CD4-positive, alpha-beta T cell treated with Interleukin-1 beta for 1 hour (primary cell): Measurements from ENCODE around the gene TEF.

Experiments
- DNase-seq, 2 donors: peaks; one replicate each; pipeline ENCODE4 v3.0.0-alpha.2; 2020 to 2022

TEF gene, protein sequence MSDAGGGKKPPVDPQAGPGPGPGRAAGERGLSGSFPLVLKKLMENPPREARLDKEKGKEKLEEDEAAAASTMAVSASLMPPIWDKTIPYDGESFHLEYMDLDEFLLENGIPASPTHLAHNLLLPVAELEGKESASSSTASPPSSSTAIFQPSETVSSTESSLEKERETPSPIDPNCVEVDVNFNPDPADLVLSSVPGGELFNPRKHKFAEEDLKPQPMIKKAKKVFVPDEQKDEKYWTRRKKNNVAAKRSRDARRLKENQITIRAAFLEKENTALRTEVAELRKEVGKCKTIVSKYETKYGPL

DNA sequence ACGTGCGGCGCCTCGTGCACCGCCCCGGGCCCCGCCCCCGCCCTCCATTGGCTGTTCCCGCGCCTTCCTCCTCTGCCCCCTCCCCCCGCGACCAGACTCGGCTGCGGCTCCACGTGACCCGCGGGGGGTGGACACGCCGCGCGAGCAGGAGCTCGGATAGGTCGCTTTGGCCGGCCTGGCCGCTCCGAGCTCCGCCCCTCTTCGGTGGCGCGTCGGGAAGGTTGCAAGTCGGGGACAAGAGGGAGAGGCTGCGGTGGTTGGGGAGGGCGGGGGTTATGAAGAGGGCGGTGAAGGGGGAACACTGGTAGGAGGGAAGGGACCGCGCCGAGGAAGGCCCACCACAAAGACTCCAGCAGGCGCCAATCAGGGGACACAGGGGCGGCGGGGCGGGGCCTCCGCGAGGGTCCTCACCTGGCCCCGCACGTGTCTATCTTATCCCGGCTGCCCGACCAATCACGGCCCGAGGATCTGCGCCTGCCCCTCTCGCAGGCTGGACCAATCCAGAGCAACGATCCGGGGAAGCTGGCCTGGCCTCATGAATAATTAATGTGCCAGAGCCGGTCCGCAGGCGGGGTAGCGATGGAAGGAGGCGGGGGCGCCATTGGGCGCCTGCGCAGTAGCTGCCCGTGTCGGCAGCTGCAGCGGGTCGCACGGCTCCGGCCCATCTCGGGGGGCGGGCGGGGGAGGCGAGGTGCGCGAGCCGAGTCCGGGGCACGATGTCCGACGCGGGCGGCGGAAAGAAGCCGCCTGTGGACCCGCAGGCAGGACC, at the start of gene TEF:
TEF (plus strand) TSS at position 614 of the 769 bp plus-strand sequence; CDS start at position 717, 103 bp downstream.
- DNase-seq = peak; percentile 99

DNA sequence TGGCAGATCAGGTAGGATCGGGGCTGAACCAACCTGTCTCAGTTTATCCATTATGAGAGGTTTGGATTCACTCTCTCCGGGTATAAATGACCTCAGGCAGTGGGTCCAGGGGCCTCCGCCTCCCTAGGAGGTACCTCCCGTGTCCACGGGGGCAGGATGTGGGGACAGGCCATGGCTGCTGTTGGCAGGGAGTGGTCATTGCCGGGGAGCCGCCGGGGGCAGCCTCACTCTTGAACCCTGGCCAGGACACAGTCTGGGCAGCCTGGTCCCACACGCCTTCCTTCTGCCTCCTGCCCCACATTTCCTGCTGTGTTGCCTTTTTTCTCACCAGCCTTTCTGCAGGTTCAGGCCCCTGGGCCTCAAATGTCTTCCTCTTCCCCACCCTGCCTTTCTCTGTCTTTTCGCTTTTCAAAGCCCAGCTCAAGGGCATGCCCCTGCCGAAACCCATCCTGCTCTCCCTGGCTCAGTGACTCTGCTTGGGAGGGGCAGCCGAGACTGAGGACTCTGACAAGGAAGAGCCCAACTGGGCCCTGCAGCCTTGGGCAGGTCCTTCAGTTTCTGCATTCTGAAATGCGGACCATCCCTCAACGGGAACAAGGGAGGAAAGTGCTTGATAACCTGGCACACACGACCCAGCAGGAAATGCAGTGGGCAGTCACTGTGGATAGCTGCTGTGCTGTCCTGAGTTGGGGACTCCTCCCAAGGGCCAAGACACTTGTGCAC, 49.4 kb upstream of the TEF start:
- no peak for DNase-seq

DNA sequence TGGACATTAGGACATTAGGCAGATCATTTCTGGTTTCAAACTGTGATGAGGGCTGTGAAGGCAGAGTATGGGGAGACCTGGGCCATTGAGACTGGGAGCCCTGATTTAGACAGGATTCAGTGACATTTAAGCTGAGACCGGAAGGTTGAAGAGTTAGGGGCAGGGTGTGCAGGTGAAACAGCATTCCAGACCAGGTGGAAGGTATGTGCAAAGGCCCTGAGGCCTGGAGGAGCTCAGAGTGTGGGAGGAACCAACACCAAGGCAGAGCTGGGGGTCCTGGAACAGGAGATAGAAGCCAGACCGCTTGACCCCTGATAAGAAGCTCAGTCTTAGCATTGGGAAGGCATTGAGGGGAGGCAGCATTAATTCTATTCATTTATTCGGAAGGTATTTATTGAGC, 47.9 kb upstream of the TEF start:
- no peak for DNase-seq

DNA sequence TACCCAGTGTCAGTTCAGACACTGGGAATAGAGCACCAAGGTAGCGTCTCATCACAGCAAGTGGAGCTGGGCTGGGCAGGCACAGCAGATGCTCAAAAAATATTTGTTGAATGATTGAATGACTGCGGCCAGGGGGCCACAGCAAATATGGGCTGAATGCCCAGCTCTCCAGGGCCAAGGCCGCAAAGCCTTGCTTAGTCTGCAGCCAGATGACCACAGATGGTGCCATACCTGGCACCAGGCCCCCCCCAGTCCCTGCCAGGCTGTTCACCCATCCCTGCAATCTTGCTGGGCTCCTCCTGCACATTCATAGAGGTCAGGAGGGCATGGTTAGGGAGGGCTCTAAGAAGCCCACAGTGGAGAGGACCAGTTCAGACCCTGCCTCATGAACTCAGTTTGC, 47.5 kb upstream of the TEF start:
- DNase-seq = no peak

DNA sequence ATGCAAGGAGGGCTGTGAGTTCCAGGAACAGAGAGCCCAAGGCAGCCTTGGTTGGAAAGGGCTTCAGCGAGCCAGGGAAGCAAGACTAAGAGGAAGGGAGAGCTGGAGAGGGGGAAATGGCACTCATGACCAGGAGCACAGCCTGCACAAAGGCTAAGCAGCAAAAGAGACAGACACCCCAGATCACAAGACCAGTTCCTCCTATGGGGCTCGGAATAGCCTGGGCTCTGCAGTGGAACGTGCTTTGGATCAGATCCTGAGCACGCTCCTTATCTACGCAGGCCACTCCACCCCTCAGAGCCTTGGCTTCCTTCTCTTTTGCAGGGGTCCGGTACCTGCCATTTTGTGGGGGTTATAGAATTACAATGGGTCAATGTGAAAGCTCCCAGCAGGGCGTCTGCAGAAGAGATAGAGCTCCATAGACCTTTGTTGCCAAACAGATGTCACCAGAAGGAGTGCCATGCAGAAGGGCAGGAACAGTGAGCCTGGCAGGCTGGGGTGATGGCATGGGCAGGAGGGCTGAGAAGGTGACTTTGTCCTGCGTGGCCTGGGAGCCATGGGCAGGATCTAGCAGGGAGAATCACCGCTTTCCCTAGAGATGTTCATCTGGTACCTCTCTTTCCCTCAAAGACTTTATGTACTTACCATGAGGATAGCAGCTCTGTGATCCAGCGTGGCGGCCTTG, 46.6 kb upstream of the TEF start:
- no peak for DNase-seq

DNA sequence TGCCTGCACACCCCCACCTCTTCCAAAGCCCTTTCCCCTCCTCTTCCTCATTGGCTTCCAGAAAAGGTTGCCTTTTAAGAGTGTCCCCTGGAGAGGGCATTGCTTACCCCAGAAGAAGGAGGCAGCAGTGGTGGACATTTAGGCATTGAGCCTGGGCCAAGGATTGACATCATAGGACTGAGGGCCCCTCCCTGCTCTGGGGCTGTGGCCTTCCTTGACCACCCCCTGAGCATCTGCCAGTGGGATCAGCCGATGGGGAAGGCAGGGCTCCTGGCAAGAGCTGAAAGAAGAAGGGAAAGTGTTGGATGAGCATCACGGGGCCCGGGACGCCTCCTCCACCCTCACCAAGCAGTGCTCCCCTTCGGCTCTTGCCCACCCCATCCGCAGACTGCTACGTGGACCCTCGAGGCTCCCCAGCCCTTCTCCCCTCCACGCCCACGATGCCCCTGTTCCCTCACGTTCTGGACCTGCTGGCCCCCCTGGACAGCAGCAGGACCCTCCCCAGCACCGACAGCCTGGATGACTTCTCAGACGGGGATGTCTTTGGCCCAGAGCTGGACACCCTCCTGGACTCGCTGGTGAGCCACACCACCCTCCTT, 43.0 kb upstream of the TEF start:
- DNase-seq = no peak

DNA sequence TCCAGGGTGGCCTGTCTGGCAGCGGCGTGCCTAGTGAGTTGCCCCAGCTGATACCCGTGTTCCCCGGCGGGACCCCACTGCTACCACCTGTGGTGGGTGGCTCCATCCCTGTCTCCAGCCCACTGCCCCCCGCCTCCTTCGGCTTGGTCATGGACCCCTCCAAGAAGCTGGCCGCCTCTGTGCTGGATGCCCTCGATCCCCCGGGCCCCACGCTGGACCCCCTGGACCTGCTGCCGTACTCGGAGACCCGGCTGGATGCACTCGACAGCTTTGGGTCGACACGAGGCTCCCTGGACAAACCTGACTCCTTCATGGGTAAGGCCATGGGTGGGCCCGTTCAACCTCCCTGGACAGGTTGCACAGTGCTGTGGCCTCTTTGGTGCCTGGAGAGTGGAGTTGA, 41.9 kb upstream of the TEF start:
- DNase-seq = no peak

DNA sequence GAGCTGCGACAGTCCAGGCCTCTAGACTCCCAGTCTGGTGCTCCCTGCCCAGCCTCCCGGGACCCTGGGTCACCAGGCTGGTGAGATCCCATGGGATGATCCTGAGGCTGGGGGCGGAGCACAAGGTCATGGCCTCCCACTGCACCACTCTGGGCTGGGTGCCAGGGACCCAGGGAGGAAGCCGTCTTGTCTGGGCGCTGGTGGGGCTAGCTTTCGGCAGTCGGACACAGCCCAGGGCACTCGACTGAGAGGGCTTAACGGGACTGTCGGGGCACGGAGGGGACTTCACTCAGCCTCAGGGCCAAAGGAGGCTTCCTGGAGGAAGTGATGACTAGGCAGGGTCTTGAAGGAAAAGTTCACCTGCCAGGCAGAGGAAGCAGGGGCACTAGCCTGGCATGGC, 41.4 kb upstream of the TEF start:
- no peak for DNase-seq

DNA sequence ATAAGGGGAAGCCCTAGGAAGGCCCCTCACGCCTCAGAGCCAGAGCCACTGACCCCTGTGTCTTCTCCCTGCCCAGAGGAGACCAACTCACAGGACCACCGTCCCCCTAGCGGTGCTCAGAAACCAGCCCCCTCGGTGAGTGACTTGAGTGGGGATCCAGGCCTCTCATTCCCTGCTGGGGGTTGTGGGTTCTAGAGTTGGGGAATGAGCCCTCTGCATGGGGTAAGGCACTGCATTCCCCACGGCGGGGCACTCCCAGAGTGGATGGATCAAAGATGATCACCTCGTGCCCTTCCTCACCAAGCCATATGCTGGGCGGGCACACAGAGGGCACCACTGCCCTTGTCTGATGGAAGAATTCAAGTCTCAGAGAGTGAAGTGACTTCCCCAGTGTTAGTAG, 40.7 kb upstream of the TEF start:
- no peak for DNase-seq

DNA sequence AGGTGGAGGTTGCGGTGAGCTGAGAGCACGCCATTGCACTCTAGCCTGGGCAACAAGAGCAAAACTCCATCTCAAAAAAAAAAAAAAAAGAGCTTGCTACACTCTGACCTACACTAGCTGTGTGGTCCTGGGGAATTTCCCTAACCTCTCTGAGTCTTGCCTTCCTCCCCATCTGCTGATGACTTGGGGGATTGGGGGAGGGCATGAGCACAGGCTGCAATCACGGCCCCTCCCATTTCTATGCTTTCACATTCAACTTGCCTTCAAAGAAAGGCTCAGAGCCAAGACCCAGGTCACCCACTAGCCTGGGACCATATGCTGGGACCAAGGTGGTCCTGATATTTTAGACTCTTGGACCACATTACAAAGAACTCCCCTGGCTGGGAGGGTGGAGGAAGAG, 39.8 kb upstream of the TEF start:
- no peak for DNase-seq

DNA sequence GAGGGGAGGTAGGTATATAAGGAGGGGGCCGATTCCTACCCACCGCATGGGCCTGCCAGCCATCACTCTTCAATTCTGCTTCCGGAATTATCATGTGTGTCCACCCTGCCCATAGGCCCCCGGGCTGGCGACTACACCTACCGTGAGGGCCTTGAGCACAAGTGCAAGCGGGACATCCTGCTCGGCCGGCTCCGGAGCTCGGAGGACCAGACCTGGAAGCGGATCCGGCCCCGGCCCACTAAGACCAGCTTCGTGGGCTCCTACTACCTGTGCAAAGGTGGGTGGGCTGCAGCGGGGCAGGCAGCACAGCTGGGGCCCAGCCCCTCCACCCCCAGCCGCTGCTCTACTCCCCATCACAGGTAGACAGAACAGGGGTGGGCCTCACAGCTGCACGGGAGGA, 38.4 kb upstream of the TEF start:
- DNase-seq = no peak

DNA sequence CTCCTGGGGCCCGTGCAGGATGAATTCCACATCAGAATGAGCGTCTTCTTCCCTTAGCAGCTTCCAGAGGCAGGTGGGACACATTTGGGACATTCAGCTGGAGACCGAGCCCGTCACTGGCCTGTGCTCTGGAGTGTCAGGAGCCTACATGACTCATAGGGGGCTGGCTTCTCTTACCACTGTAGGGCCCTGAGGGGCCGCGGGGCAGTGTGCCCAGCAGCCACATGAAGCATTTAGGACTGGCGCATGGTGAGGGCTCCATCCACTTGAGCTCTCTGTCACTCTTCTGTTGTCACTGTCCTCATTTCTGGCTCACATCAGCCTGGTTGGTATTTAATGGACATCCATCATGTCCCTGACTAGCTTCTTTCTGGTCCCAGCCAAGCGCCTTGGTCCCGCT, 38.0 kb upstream of the TEF start:
- no peak for DNase-seq

DNA sequence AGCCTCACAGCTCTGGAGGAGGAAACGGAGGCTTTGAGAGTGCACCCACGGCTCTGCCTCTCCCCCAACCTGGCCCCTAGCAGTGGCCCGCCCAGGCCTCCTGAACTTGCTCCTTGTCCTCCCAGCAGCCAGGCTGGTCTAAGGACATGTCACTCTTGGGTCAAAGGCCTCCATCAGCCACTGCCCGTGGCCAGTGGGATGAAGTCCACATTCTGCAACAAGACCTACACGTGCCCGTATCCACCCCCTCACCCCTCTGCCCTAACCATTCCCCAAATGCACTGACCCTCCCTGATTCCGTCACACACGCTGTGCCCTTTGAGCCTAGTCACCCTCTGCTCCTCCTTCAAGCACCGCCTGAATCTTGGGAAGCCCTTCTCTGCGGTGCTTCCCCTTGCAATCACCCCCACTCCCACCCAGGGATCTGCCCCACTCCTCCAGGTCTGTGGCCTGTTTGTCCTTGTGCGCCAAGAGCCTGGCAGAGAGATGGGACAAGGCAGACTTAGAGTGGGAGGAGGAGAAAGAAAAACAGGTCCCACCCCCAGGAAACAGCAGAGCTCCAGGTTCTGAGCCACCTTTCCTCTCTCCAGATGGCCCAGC, 37.5 kb upstream of the TEF start:
- no peak for DNase-seq

DNA sequence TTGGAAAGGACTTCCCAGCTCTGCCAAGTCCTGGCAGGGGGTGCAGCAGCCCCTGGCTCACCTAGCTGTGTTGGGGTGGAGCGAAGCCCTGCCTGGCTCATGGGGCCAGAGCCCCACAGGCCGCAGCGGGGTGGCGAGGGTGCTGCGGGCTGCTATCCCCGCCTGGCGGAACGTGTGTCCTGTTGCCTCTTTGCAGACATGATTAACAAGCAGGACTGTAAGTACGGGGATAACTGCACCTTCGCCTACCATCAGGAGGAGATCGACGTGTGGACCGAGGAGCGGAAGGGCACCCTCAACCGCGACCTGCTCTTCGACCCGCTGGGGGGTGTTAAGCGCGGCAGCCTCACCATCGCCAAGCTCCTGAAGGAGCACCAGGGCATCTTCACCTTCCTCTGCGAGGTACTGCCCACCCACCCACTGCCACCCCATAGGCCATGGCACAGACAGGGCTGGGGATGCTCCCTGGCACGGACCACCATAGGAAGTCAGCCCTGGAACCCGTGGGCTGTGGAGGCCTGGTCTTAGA, 35.9 kb upstream of the TEF start:
- DNase-seq = no peak

DNA sequence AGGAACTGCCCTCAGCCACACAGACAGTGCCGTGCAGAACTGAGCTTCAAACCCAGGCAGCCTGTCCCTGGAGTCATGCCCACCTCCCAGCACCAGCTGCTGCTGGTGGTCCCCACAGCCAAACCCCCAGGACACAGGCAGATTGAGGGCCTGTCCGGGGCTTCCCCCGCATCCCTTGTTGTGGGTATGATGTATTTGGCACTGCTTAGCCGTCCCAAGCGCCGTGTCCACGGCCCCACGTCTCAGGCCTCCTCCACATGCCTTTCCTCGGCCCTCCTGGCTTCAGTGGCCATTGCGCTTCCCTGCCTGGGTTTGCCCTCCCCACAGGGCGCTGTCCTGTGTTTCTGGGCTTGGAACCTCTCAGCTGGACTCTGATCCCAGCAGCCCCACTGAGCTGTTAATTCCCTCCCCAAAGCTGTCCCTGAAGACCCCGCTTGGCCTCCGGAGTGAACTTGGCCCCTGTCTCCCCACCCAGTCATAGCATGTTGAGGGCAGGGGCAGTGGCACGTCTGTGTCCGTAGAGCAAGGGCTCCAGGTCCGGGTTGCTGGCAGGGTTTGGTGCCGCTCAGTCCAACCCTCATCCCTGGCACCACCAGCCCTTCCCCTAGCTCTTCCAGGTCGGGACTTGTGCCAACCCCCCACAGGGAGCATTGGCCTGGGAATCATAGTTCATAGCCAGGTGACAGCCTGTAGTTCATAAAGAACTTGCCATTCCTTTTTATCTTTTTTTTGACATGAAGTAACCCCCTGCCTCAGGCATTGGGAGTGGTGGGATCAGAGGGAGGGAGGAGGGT, 34.5 kb upstream of the TEF start:
- DNase-seq = no peak

DNA sequence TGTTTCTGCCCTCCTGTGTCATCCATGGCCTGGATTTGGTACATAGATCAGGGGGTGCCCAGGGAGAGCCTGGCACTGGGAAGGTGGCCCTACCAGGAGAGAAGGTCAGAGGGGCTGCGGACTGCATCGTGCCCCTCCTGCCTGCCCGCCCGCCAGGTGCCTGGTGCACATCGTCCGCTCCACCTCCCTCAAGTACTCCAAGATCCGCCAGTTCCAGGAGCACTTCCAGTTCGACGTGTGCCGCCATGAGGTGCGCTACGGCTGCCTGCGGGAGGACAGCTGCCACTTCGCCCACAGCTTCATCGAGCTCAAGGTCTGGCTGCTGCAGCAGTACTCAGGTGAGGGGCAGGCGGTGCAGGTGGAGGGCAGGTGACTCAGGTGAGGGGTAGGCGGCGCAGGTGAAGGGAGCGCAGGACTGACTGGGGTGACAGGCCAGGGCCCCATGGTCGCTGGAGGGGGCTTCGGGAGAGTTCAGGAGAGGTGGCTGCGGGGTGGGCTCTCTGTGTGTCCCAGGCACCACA, 32.7 kb upstream of the TEF start:
- DNase-seq = no peak

DNA sequence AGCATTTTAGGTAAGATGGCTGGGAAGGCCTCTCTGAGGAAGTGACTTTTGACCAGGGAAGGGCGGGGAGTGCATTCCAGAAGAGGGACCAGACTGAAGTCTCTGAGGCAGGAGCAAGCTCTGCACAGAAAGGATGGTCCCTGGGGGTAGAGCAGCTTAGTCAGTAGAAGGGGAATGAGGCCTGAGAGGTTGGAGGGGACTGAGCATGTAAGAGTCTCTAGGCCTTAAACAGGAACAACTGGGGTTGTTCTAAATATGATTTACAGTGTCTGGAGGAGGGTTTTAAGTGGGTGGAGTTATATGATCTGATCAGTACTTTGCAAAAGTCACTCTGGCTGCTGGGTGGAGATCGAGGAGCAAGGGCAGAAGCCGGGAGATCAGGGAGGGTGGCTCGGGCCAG, 31.7 kb upstream of the TEF start:
- DNase-seq = no peak

DNA sequence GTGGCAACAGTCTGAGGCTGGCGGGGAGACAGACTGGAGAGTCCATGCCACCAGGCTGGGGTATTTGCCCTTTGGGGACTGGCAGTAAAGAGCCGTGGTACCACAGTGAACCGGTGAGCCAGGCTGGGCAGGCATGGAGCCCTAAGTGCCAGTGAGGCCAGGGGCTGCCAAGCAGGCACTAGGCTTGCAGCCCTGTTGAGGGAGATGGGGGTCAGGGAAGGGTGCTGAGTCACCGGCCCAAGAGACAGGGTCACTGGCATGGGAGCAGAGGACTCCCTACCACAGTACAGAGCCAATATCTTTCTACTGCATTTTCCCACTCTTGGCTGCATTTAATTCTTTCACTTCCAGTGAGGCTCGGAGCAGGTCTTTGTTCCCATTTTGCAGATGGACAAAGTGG, 30.7 kb upstream of the TEF start:
- DNase-seq = no peak

DNA sequence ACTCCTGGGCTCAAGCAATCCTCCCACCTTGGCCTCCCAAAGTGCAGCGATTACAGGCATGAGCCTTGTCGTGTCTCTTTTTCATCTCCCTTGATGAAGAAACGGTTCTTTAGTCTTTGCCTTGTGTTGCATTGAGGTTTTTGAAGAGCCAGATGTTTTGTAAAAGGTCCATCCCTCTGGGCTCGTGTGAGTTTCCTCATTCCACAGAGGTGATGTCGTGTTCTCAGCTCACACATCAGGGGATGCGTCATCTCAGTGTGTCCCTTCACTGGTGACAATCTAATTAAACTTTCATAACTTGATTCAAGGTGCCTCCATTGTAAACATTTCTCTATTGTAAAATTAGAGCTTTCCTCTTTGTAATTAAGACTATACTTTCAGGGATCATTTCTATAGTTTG, 29.7 kb upstream of the TEF start:
- no peak for DNase-seq

DNA sequence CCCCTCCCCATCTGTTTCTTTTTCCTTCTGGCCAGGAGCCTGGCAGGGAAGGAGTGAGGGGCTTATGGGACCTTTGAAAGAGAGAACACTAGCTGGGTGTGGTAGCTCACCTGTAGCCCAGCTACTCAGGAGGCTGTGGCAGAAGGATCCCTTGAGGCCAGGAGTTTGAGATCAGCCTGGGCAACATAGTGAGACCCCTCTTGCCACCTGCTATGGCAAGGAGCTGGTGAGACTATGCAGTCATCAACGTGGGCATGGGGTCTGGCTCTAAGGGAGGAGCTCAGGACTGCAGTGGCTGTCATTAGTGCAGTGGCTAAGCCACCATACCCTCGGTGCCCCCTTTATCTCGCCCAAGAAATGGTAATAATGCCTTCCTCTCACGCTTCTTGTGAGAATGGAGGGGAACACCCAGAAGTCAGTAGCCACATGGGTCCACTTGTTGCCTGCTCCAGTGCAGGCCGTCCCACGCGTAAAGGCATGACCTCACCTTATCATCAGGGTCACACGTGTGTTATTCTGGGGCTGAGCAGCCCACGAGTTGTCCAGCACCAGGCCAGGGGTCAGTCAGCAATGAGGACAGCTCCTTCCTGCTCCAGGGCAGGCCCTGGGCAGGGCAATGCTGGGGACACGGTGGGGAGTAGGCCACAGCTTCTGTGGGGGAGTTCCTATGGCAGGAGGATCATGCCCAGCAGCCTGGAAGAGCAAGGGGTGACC, 27.7 kb upstream of the TEF start:
- no peak for DNase-seq

DNA sequence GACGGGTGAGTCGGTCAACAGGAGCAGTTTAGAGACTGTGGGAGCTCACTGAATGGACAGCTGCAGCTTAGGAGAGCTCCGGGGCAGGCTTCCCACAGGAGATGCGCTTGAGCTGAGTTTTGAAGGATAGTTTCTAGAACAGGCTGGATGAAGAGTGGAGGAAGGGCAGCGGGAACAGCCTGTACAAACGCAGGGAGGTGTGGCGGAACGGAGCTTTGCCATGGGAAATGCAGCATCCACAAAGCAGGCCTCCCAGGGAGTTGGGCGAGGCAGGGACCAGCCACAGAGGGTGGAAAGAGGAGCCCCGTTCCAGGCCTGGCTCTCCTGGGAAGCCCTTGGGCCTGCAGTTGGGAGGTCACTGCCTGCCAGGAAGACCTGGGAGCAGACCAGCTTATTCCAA, 26.8 kb upstream of the TEF start:
- no peak for DNase-seq
